GM21619 (cell line): ENCODE data around the gene FCAR.
"Not testable (repeated sequence)": the region's sequence is repeated elsewhere in the genome, so short reads cannot be mapped to it uniquely, and the experiment has no call there.

Experiments
- ATAC-seq: cut with Tn5 transposase; IDR thresholded peaks from one replicate; pipeline ENCODE4 v1.9.1; 2021; ENCODE audit not compliant: unreplicated experiment

Gene FCAR

GRCh38 chr19:54873990-54874389 is at the start of gene FCAR:
FCAR (plus strand) TSS chr19:54874235; CDS start chr19:54874290, 55 bp downstream.
- no peak for ATAC-seq

DNA sequence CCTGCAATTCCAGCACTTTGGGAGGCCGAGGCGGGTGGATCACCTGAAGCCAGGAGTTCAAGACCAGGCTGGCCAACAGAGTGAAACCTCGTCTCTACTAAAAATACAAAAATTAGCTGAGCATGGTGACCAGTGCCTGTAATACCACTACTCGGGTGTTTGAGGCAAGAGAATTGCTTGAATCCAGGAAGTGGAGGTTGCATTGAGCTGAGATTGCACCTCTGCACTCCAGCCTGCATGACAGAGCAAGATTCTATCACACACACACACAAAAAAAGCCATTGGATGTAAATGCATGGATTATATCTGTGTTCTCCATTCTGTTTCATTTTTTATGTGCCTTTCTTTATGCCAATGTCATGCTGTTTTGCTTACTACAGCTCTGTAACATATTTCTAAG is 49.6 kb upstream of the FCAR start:
- not testable (repeated sequence) for ATAC-seq

DNA sequence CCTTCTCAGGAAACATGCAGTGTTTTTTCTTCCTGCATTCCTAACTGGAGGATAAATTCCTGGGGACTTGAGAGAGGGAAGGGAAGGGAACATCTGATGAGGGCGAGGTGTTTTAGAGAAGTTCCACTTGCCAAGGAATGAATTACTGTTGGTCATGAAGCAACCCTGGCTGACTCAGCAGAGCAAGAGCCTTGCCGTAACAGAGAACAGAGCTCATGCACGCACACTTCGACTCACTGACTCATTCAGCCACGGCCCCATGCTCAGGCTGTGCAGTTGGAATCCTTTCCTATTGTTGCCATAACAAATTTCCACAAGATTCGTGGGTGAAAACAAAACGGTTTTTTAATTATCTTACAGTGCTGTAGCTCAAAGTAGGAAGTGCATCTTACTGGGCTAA is 48.7 kb upstream of the FCAR start:
- ATAC-seq, result not testable (repeated sequence)

DNA sequence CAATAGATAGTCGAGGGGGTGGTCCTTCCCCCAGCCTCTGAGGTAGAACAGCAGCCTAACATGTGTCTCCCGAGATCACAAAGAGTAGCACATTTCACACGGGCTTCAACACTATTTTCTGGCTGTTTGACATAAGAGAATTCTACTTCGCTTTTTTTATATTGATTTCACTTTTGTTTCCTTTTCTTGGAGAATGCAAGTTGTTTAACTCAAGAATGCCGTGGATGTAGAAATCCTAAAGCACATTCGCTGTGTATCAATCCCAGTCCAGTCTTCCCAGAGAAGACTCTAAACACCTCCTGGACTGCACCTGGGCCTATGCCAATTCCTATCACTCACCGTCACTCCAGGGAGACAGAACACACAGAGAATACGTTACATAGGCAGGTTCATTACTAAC is 46.0 kb upstream of the FCAR start:
- ATAC-seq, result not testable (repeated sequence)

GRCh38 chr19:54832496-54832895 is 41.5 kb upstream of the FCAR start, which contains the start of gene KIR2DS4:
KIR2DS4 (plus strand) TSS chr19:54832676.
- ATAC-seq, result not testable (repeated sequence)

- not testable (repeated sequence) for ATAC-seq
These were observed 38.9 kb upstream of the FCAR start for GRCh38 chr19:54835126-54835525.

- not testable (repeated sequence) for ATAC-seq
These were observed 36.5 kb upstream of the FCAR start for GRCh38 chr19:54837522-54837921.

DNA sequence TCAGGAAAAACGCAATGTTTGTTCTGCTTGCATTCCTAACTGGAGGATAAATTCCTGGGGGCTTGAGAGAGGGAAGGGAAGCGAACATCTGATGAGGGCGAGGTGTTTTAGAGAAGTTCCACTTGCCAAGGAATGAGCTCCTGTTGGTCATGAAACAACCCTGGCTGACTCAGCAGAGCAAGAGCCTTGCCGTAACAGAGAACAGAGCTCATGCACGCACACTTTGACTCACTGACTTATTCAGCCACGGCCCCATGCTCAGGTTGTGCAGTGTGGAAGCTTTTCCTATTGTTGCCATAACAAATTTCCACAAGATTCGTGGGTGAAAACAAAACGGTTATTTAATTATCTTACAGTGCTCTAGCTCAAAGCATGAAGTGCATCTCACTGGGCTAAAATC is 30.9 kb upstream of the FCAR start:
- ATAC-seq, result not testable (repeated sequence)

GRCh38 chr19:54850061-54850640 is 23.9 kb upstream of the FCAR start, which contains the start of gene KIR3DL2:
KIR3DL2 (plus strand) TSS chr19:54850443; CDS start chr19:54850476, 33 bp downstream.
- ATAC-seq, result not testable (repeated sequence)

DNA sequence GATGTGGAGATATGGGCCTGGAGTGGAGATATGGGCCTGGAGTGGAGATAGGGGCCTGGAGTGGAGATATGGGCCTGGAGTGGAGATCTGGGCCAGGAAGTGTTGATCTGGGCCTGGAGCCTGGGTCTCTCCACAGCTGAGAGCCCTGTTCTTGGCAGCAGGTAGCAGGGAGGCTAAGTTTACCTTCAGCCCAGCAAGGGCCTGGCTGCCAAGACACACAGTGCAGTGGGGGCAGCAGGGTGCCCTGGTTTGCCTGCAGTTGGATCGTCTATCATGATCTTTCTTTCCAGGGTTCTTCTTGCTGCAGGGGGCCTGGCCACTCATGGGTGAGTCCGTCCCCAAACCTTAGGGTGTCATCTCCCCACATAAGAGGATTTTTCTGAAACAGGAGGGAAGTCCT is 23.1 kb upstream of the FCAR start:
- no peak for ATAC-seq

DNA sequence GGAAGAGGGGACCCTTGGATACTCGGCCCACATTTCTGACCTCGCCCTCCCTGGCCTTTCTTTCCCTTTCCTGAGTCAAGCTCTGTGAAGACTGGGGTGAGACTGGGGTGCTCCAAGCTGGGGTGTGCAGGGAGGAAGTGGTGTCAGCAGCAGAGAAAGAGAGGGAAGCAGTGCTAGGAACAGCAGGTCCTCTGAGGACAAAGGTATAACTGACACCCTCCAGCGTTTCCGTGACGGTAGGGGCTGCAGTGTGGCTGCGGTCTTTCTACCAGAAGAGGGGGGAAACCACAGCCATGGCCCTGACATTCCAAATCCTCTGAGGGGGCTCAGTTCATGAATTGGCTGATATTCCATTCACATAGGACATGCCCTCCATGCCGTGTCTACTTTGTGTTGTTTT is 22.7 kb upstream of the FCAR start:
- ATAC-seq, result no peak

- not testable (repeated sequence) for ATAC-seq
These were observed 18.8 kb upstream of the FCAR start for GRCh38 chr19:54855241-54855640.

GRCh38 chr19:54858476-54858875 is 15.6 kb upstream of the FCAR start:
- ATAC-seq, result not testable (repeated sequence)

DNA sequence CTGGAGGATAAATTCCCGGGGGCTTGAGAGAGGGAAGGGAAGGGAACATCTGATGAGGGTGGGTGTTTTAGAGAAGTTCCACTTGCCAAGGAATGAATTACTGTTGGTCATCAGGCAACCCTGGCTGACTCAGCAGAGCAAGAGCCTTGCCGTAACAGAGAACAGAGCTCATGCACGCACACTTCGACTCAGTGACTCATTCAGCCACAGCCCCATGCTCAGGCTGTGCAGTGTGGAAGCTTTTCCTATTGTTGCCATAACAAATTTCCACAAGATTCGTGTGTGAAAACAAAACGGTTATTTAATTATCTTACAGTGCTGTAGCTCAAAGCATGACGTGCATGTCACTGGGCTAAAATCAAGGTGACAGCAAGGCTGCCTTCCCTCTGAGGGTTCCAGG is 14.6 kb upstream of the FCAR start:
- not testable (repeated sequence) for ATAC-seq

- not testable (repeated sequence) for ATAC-seq
These were observed 10.6 kb upstream of the FCAR start for GRCh38 chr19:54863459-54863858.

DNA sequence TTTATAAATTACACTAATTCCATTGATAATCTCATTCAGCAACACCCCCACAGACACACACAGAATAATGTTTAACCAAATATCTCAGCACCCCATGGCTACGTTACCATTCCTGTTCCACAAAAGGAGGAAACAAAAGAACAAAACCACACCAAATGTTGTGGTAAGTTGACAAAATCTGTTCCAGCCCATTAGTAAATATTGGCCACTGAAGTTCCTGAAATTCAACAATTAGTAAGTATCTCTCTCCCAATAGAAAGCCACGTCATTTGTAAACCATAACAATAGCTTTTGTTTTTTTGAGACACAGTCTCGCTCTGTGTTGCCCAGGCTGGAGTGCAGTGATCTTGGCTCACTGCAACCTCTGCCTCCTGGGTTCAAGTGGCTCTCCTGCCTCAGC is 2.3 kb upstream of the FCAR start:
- ATAC-seq, result no peak

DNA sequence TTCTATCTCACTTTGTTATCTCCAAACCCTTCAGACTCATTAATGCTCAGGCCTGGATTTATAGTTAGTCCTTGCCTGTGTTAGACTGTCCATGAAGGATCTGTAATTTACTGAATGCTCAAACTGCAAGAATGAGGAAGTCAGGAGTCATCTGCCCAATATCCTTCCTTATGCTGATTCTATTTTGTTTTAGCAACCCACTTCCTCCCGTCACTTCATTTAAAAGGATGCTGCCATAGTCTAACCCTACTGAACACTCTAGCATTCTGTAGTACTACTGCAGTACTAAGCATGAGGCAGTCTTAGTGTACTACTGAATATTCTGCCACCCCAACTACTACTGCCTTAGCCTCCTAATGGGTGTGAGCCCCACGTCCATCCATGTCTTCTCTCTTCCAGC is 1.5 kb downstream of the FCAR start:
- no peak for ATAC-seq

GRCh38 chr19:54877471-54877870 is 3.4 kb downstream of the FCAR start:
- no peak for ATAC-seq

DNA sequence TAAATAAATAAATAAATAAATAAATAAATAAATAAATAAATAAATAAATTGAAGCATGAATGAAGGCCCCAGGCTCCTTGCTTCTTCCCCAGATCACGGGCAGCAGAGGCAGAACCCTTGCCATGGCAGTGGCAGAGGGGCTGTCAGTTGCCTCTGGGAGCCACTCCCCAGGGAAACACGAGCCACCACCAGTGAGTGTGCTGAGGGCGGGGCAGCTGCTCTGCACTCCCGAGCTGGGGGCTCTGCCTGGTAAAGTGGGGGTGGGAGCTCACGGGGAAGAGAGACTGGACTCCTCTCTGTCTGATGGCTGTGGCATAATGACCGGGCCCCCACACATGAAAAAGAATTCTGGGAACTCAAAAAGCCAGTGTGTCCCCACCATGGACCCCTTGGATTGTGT is 7.8 kb downstream of the FCAR start:
- ATAC-seq, result no peak

- ATAC-seq, result no peak
These were observed 8.7 kb downstream of the FCAR start for GRCh38 chr19:54882758-54883157.

GRCh38 chr19:54883228-54883627 is 9.2 kb downstream of the FCAR start:
- no peak for ATAC-seq

DNA sequence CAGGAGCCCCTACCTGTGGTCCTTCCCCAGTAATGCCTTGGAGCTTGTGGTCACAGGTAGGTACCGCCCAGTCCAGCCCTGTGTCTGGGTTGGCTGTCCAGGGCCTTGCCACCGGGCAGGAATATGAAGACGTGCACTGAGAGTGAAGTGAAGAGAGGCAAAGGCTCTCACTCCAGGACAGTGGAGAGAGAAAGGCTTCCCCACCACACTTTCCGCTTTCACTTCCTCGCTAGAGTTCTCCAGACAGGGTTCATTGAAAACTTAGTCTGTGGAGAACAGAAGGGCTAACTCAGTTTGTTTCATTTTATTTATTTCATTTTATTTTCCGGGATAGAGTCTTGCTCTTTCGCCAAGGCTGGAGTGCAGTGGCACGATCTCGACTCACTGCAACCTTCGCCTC is 14.2 kb downstream of the FCAR start:
- no peak for ATAC-seq

- ATAC-seq, result no peak
These were observed 15.5 kb downstream of the FCAR start for GRCh38 chr19:54889566-54889965.
